Measurements from ENCODE around the gene VPS29. TPM values are rescaled to one million over a fixed set of nuclear protein-coding genes. Genes with fewer than 3 reads are reported as not detected.

VPS29 gene
- total RNA-seq, 1 experiment from 2014 or later, result 95.7 TPM

GRCh38 chr12:110550981-110551380 is 49.1 kb upstream of the VPS29 start (continued):
- TF ChIP-seq, protein P1, sequence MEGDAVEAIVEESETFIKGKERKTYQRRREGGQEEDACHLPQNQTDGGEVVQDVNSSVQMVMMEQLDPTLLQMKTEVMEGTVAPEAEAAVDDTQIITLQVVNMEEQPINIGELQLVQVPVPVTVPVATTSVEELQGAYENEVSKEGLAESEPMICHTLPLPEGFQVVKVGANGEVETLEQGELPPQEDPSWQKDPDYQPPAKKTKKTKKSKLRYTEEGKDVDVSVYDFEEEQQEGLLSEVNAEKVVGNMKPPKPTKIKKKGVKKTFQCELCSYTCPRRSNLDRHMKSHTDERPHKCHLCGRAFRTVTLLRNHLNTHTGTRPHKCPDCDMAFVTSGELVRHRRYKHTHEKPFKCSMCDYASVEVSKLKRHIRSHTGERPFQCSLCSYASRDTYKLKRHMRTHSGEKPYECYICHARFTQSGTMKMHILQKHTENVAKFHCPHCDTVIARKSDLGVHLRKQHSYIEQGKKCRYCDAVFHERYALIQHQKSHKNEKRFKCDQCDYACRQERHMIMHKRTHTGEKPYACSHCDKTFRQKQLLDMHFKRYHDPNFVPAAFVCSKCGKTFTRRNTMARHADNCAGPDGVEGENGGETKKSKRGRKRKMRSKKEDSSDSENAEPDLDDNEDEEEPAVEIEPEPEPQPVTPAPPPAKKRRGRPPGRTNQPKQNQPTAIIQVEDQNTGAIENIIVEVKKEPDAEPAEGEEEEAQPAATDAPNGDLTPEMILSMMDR (IDR thresholded peaks at IDR 0.05 in 2 of 3, conservative IDR thresholded peaks at IDR 0.05 in 1 of 3; ENCODE audit: borderline replicate concordance in 1 of 3, insufficient read depth in 1 of 3, low read depth in 2 of 3, low read length in 2 of 3), result no peak

DNA sequence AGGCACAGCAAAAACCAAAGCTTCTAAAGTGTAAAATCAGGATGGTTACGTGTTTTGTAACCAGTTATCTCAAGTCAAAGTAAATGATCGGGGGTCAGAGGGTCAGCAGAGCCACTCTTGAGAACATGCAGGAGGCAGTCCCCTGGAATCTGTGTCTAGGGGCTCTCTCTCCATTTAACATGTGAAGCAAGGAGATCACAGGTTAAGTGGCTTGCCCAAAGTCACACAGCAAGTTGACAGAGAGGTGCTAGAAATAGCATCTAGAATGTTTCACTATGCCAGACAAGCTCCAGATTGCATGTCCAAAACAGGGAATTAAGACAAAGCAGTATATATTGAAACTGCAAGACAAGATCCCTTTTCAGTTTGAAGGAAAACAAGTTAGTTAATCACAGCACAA is 47.8 kb upstream of the VPS29 start:
- Histone ChIP-seq H3K9me3 (ENCODE audit: control insufficient read depth in 1 of 2, insufficient read depth in 1 of 2, low read depth in 1 of 2, low read length in 2 of 2) (no peaks in the 10 kb centered on the region), H3K4me3 (replicated peaks in 1 of 2; ENCODE audit: low read depth in 1 of 2, low read length in 2 of 2) (no peak overlapping the region), H4K20me1 (ENCODE audit: insufficient read depth) (no peaks in the 10 kb centered on the region), H3K36me3 (ENCODE audit: control insufficient read depth in 1 of 2, insufficient read depth in 2 of 2, low read length in 2 of 2) (peaks cover 0 to 9% of the 10 kb centered on the region in 2 experiments; a peak in 2 of 4 replicates), H3K4me1 (ENCODE audit: control insufficient read depth in 1 of 2, insufficient read depth in 2 of 2, low read length in 2 of 2) (peaks cover 0 to 6% of the 10 kb centered on the region in 2 experiments; a peak in 1 of 4 replicates), H3K9me2 (ENCODE audit: insufficient read depth) (no peaks in the 10 kb centered on the region), H3K79me2 (ENCODE audit: insufficient read depth, low read length) (peaks cover 82% of the 10 kb centered on the region), H3K4me2 (ENCODE audit: low read length) (no peak overlapping the region), H2AFZ (ENCODE audit: low read depth, low read length, poor library complexity, severe bottlenecking) (no peak overlapping the region), H3K27ac (ENCODE audit: low read depth, low read length) (no peak overlapping the region), H3K9ac (ENCODE audit: low read length) (no peak overlapping the region), H3K27me3 (ENCODE audit: insufficient read depth, low read length) (no peaks in the 10 kb centered on the region)
- intact Hi-C loops (cut with micrococcal nuclease), result no loop called here
- ChIA-PET RAD21 (ENCODE audit: low non-redundant PET in 1 of 2, low total read pairs in 2 of 2, uncharacterized antibody in 2 of 2, unreplicated experiment in 2 of 2) (no interaction called here), CTCF (no interaction called here), POLR2A (no interaction called here)
- ATAC-seq (no peak), DNase-seq (ENCODE audit: low read depth, low spot score) (no peak)
- no TSS peak for BruUV-seq (replicated peaks)
- TF ChIP-seq SIN3A (IDR thresholded peaks at IDR 0.05; ENCODE audit: low read depth) (no peak), ZFX (IDR thresholded peaks at IDR 0.05) (no peak), CEBPB (IDR thresholded peaks at IDR 0.05; ENCODE audit: low read depth) (no peak)
- TF ChIP-seq, protein P2, sequence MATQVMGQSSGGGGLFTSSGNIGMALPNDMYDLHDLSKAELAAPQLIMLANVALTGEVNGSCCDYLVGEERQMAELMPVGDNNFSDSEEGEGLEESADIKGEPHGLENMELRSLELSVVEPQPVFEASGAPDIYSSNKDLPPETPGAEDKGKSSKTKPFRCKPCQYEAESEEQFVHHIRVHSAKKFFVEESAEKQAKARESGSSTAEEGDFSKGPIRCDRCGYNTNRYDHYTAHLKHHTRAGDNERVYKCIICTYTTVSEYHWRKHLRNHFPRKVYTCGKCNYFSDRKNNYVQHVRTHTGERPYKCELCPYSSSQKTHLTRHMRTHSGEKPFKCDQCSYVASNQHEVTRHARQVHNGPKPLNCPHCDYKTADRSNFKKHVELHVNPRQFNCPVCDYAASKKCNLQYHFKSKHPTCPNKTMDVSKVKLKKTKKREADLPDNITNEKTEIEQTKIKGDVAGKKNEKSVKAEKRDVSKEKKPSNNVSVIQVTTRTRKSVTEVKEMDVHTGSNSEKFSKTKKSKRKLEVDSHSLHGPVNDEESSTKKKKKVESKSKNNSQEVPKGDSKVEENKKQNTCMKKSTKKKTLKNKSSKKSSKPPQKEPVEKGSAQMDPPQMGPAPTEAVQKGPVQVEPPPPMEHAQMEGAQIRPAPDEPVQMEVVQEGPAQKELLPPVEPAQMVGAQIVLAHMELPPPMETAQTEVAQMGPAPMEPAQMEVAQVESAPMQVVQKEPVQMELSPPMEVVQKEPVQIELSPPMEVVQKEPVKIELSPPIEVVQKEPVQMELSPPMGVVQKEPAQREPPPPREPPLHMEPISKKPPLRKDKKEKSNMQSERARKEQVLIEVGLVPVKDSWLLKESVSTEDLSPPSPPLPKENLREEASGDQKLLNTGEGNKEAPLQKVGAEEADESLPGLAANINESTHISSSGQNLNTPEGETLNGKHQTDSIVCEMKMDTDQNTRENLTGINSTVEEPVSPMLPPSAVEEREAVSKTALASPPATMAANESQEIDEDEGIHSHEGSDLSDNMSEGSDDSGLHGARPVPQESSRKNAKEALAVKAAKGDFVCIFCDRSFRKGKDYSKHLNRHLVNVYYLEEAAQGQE (IDR thresholded peaks at IDR 0.05; ENCODE audit: low read depth), result no peak

Measured in HCT116 (cell line).